HepG2 (cell line): Measurements from ENCODE around the gene SLC35B3. TPM values are rescaled to one million over a fixed set of nuclear protein-coding genes. Genes with fewer than 3 reads are reported as not detected.

Source experiments
- DPF2 ChIP-seq: sonication (generic); formaldehyde crosslinking; IDR thresholded peaks from 2 replicates; pipeline ENCODE4 v1.4.0; 2020; ENCODE audit warnings: mild to moderate bottlenecking, low read depth, missing genetic modification reagents, borderline replicate concordance
- HNRNPLL ChIP-seq: fragments of 200-400 bp; formaldehyde crosslinking; IDR thresholded peaks from 2 replicates; pipeline ENCODE4 v1.6.1; 2017; ENCODE audit warnings: mild to moderate bottlenecking, low read depth, low read length; ENCODE audit not compliant: poor library complexity, severe bottlenecking
- KDM1A ChIP-seq: IDR thresholded peaks from 2 replicates; pipeline ENCODE4 v1.6.1; 2016; ENCODE audit warnings: missing compliant biosample characterization
- MATR3 ChIP-seq: sonication (generic); formaldehyde crosslinking; IDR thresholded peaks from 2 replicates; pipeline ENCODE4 v1.4.0; 2020; ENCODE audit warnings: missing genetic modification reagents
- NR2F6 ChIP-seq, 2 experiments: IDR thresholded peaks; 2 replicates each; pipeline ENCODE4 v1.6.1; 2016; ENCODE audit warnings: antibody characterized with exemption in 1 of 2, mild to moderate bottlenecking in 1 of 2
- SNAPC2 ChIP-seq: sonication (generic); formaldehyde crosslinking; IDR thresholded peaks from 2 replicates; pipeline ENCODE4 v1.8.1; 2022; ENCODE audit warnings: mild to moderate bottlenecking, missing genetic modification reagents
- SP1 ChIP-seq, 2 experiments: fragments of 450-650 bp in 1 of 2; sonication (generic) in 1 of 2; formaldehyde crosslinking in 1 of 2; IDR thresholded peaks; 2 replicates each; pipeline versions ENCODE4 v1.4.0 to v1.6.1; 2016 to 2020; ENCODE audit warnings: missing genetic modification reagents in 1 of 2
- SRSF1 ChIP-seq: fragments of 200-400 bp; formaldehyde crosslinking; optimal IDR thresholded peaks from 2 replicates; pipeline ENCODE3; 2017; ENCODE audit warnings: mild to moderate bottlenecking, low read depth, low read length, moderate library complexity
- TAF1 ChIP-seq: sonication (generic); formaldehyde crosslinking; IDR thresholded peaks from 2 replicates; pipeline ENCODE4 v1.4.0; 2020; ENCODE audit warnings: missing genetic modification reagents
- ZFYVE20 ChIP-seq: sonication (generic); formaldehyde crosslinking; IDR thresholded peaks from 2 replicates; pipeline ENCODE4 v1.8.0; 2023; ENCODE audit warnings: low read depth, mild to moderate bottlenecking, moderate library complexity, missing genetic modification reagents, borderline replicate concordance
- ZNF326 ChIP-seq: sonication (generic); formaldehyde crosslinking; IDR thresholded peaks from 2 replicates; pipeline ENCODE4 v1.4.0; 2020; ENCODE audit warnings: missing genetic modification reagents, borderline replicate concordance
- ZNF333 ChIP-seq: sonication (generic); formaldehyde crosslinking; IDR thresholded peaks from 2 replicates; pipeline ENCODE4 v1.4.0; 2020; ENCODE audit warnings: mild to moderate bottlenecking, missing genetic modification reagents, borderline replicate concordance
- ZNF530 ChIP-seq: sonication (generic); formaldehyde crosslinking; IDR thresholded peaks from 2 replicates; pipeline ENCODE4 v1.5.0; 2020; ENCODE audit warnings: low read depth, mild to moderate bottlenecking, missing genetic modification reagents
- ZNF569 ChIP-seq: sonication (generic); formaldehyde crosslinking; IDR thresholded peaks from 2 replicates; pipeline ENCODE4 v1.5.0; 2020; ENCODE audit warnings: mild to moderate bottlenecking, missing genetic modification reagents, moderate library complexity, borderline replicate concordance
- ZNF737 ChIP-seq: sonication (generic); formaldehyde crosslinking; IDR thresholded peaks from 2 replicates; pipeline ENCODE4 v1.5.0; 2020; ENCODE audit warnings: missing genetic modification reagents, mild to moderate bottlenecking, borderline replicate concordance
- polyA plus RNA-seq, 8 experiments: library from polyadenylated mRNA; depleted of rRNA in 3 of 8; stranded (reverse) in 7 of 8; unstranded in 1 of 8; fragments of >200 nt; fragmentation: Illumina TruSeq in 4 of 8; extraction: Trizol in 4 of 8; gene quantifications; 2 replicates each; pipeline versions ENCODE4 v1.2.1 to v1.2.3, GENCODE V29; 2011 to 2016; ENCODE audit warnings: low read depth in 4 of 8, missing spikeins in 1 of 8, mixed read lengths in 1 of 8; ENCODE audit not compliant: insufficient read depth in 1 of 8
- total RNA-seq, 5 experiments: library from RNA; depleted of rRNA; stranded (reverse); fragments of >200 nt; fragmentation: Illumina TruSeq; extraction: Trizol; gene quantifications; 2 replicates each; pipeline ENCODE4 v1.2.3, GENCODE V29; 2016; ENCODE audit warnings: low read depth in 1 of 5
- TF ChIP-seq, protein P1 (sequence below): sonication (generic); formaldehyde crosslinking; IDR thresholded peaks from 2 replicates; pipeline ENCODE4 v1.4.0; 2020; ENCODE audit warnings: missing genetic modification reagents
- TF ChIP-seq, protein P2 (sequence below): sonication (generic); formaldehyde crosslinking; IDR thresholded peaks from 2 replicates; pipeline ENCODE4 v1.4.0; 2020; ENCODE audit warnings: missing genetic modification reagents
- TF ChIP-seq, protein P3 (sequence below): sonication (generic); formaldehyde crosslinking; IDR thresholded peaks from 2 replicates; pipeline ENCODE4 v1.5.0; 2020; ENCODE audit warnings: missing genetic modification reagents
- TF ChIP-seq, protein P4 (sequence below): sonication (generic); formaldehyde crosslinking; IDR thresholded peaks from 2 replicates; pipeline ENCODE4 v1.4.0; 2020; ENCODE audit warnings: missing genetic modification reagents, borderline replicate concordance

Gene SLC35B3
- total and polyA plus RNA-seq, 2 of the 13 experiments (the other 11 are each of a cell fraction or from before 2014, with no cell fraction given): 8.7 to 13.5 TPM

DNA sequence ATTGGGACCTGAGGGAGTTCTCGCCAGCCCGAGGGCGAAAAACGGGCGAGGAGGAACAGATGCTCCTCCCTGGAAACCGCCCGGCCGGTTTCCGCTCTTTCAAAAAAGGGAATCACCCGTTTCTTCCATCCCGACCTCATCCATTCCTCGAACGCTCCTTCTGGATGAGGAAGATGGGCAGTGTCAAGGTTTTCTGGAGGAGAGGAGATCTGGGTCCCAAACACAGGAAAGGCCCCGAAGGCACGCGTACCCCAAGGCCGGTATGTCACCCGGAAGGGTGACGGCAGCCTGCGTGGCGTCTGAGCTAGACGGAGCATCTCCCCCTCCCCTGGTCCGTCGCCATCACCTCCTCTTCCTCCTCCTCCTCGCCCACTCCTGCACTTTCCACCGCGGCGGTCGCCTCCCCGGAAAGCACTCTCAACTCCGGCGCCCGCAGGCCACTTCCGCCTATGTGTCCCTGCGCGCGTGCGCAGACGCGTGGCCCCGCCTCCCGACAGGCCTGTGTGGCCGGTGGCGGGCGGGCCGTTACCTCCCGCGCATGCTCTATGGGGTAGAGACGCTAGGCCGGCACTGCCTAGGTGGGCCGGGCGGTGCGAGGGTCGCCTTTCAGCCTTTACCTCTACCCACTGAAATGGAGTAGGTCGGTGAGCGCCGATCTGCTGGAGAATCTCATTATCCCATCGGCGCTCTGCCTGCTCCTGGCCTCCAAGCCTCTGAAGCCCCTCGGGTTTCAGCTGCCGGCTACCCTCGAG, at the start of gene SLC35B3 (continued):
- TF ChIP-seq, protein P1, sequence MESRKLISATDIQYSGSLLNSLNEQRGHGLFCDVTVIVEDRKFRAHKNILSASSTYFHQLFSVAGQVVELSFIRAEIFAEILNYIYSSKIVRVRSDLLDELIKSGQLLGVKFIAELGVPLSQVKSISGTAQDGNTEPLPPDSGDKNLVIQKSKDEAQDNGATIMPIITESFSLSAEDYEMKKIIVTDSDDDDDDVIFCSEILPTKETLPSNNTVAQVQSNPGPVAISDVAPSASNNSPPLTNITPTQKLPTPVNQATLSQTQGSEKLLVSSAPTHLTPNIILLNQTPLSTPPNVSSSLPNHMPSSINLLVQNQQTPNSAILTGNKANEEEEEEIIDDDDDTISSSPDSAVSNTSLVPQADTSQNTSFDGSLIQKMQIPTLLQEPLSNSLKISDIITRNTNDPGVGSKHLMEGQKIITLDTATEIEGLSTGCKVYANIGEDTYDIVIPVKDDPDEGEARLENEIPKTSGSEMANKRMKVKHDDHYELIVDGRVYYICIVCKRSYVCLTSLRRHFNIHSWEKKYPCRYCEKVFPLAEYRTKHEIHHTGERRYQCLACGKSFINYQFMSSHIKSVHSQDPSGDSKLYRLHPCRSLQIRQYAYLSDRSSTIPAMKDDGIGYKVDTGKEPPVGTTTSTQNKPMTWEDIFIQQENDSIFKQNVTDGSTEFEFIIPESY (CRISPR knock-in tag): no peak
- TF ChIP-seq ZNF326 (CRISPR knock-in tag) (no peak; the same call in 1 of the 2 replicates), HNRNPLL (peak; percentile 76), ZNF530 (no peak), TAF1 (peak; percentile 95), NR2F6 (IDR thresholded peaks at IDR 0.05) (no peak), NR2F6 (CRISPR knock-in tag; IDR thresholded peaks at IDR 0.05) (0 out of 2 replicates have a peak, but pooled peaks have one; percentile 29), SRSF1 (peak; percentile 91), DPF2 (CRISPR knock-in tag) (no peak), ZNF569 (CRISPR knock-in tag) (no peak), KDM1A (CRISPR knock-in tag) (peak; percentile 59; the same call in 1 of the 2 replicates), ZNF737 (CRISPR knock-in tag) (no peak), ZNF333 (CRISPR knock-in tag) (peak; percentile 93), SP1 (IDR thresholded peaks at IDR 0.05) (no peak), SP1 (CRISPR knock-in tag; IDR thresholded peaks at IDR 0.05) (peak; percentile 77), ZFYVE20 (CRISPR knock-in tag) (no peak), MATR3 (CRISPR knock-in tag) (no peak), SNAPC2 (no peak)
- TF ChIP-seq, protein P2, sequence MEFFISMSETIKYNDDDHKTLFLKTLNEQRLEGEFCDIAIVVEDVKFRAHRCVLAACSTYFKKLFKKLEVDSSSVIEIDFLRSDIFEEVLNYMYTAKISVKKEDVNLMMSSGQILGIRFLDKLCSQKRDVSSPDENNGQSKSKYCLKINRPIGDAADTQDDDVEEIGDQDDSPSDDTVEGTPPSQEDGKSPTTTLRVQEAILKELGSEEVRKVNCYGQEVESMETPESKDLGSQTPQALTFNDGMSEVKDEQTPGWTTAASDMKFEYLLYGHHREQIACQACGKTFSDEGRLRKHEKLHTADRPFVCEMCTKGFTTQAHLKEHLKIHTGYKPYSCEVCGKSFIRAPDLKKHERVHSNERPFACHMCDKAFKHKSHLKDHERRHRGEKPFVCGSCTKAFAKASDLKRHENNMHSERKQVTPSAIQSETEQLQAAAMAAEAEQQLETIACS (CRISPR knock-in tag): no peak
- TF ChIP-seq, protein P3, sequence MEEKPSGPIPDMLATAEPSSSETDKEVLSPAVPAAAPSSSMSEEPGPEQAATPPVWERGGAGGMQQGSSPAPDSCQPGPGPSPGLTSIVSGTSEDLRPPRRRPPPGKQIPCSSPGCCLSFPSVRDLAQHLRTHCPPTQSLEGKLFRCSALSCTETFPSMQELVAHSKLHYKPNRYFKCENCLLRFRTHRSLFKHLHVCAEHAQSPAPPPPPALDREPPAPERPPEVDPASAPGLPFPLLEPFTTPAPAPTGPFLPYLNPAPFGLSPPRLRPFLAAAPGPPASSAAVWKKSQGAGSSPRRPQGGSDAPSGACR (CRISPR knock-in tag): peak; percentile 38; the same call in 1 of the 2 replicates
- TF ChIP-seq, protein P4, sequence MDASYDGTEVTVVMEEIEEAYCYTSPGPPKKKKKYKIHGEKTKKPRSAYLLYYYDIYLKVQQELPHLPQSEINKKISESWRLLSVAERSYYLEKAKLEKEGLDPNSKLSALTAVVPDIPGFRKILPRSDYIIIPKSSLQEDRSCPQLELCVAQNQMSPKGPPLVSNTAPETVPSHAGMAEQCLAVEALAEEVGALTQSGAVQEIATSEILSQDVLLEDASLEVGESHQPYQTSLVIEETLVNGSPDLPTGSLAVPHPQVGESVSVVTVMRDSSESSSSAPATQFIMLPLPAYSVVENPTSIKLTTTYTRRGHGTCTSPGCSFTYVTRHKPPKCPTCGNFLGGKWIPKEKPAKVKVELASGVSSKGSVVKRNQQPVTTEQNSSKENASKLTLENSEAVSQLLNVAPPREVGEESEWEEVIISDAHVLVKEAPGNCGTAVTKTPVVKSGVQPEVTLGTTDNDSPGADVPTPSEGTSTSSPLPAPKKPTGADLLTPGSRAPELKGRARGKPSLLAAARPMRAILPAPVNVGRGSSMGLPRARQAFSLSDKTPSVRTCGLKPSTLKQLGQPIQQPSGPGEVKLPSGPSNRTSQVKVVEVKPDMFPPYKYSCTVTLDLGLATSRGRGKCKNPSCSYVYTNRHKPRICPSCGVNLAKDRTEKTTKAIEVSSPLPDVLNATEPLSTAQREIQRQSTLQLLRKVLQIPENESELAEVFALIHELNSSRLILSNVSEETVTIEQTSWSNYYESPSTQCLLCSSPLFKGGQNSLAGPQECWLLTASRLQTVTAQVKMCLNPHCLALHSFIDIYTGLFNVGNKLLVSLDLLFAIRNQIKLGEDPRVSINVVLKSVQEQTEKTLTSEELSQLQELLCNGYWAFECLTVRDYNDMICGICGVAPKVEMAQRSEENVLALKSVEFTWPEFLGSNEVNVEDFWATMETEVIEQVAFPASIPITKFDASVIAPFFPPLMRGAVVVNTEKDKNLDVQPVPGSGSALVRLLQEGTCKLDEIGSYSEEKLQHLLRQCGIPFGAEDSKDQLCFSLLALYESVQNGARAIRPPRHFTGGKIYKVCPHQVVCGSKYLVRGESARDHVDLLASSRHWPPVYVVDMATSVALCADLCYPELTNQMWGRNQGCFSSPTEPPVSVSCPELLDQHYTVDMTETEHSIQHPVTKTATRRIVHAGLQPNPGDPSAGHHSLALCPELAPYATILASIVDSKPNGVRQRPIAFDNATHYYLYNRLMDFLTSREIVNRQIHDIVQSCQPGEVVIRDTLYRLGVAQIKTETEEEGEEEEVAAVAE: no peak
